HepG2 (cell line): ENCODE measurements around the gene CASZ1. TPM values are rescaled to one million over a fixed set of nuclear protein-coding genes. Genes with fewer than 3 reads are reported as not detected.
A peak's percentile ranks its signal among the peaks of the same experiment; 100 is the strongest.

Source experiments
- BCL6 ChIP-seq: IDR thresholded peaks from 2 replicates; pipeline ENCODE4 v1.6.1; 2016; ENCODE audit warnings: missing genetic modification reagents, missing compliant biosample characterization
- HMG20B ChIP-seq: conservative IDR thresholded peaks from 2 replicates; pipeline ENCODE4 v1.6.1; 2016; ENCODE audit warnings: missing genetic modification reagents, missing compliant biosample characterization
- HNRNPL ChIP-seq: fragments of 200-400 bp; formaldehyde crosslinking; IDR thresholded peaks from 2 replicates; pipeline ENCODE4 v1.6.1; 2017; ENCODE audit warnings: mild to moderate bottlenecking, low read depth, low read length
- MTF2 ChIP-seq: sonication (generic); formaldehyde crosslinking; IDR thresholded peaks from 2 replicates; pipeline ENCODE4 v1.5.0; 2020; ENCODE audit warnings: missing genetic modification reagents, borderline replicate concordance
- PLRG1 ChIP-seq: fragments of 450-650 bp; conservative IDR thresholded peaks from 2 replicates; pipeline ENCODE4 v1.6.1; 2016
- PRDM10 ChIP-seq: sonication (generic); formaldehyde crosslinking; IDR thresholded peaks from 2 replicates; pipeline ENCODE4 v1.4.0; 2020; ENCODE audit warnings: low read depth, missing genetic modification reagents
- SP5 ChIP-seq: IDR thresholded peaks from 2 replicates; pipeline ENCODE4 v1.6.1; 2016; ENCODE audit warnings: low read depth, borderline replicate concordance
- TFAP4 ChIP-seq: sonication (generic); IDR thresholded peaks from 2 replicates; pipeline ENCODE4 v1.6.1; 2016; ENCODE audit warnings: low read depth, borderline replicate concordance
- ZBTB26 ChIP-seq: IDR thresholded peaks from 2 replicates; pipeline ENCODE4 v1.6.1; 2016; ENCODE audit warnings: missing compliant biosample characterization, missing genetic modification reagents, borderline replicate concordance
- ZFP36L2 ChIP-seq: sonication (generic); formaldehyde crosslinking; IDR thresholded peaks from 2 replicates; pipeline ENCODE4 v1.4.0; 2020; ENCODE audit warnings: missing genetic modification reagents
- ZMYM4 ChIP-seq: sonication (generic); formaldehyde crosslinking; IDR thresholded peaks from 2 replicates; pipeline ENCODE4 v1.8.1; 2023; ENCODE audit warnings: mild to moderate bottlenecking, missing genetic modification reagents
- ZNF451 ChIP-seq: sonication (generic); formaldehyde crosslinking; IDR thresholded peaks from 2 replicates; pipeline ENCODE4 v1.5.0; 2020; ENCODE audit warnings: mild to moderate bottlenecking, missing genetic modification reagents
- ZNF546 ChIP-seq: sonication (generic); formaldehyde crosslinking; conservative IDR thresholded peaks from 2 replicates; pipeline ENCODE4 v1.8.1; 2023; ENCODE audit warnings: mild to moderate bottlenecking, missing genetic modification reagents
- polyA plus RNA-seq, 8 experiments: library from polyadenylated mRNA; depleted of rRNA in 3 of 8; stranded (reverse) in 7 of 8; unstranded in 1 of 8; fragments of >200 nt; fragmentation: Illumina TruSeq in 4 of 8; extraction: Trizol in 4 of 8; gene quantifications; 2 replicates each; pipeline versions ENCODE4 v1.2.1 to v1.2.3, GENCODE V29; 2011 to 2016; ENCODE audit warnings: low read depth in 4 of 8, missing spikeins in 1 of 8, mixed read lengths in 1 of 8; ENCODE audit not compliant: insufficient read depth in 1 of 8
- total RNA-seq, 5 experiments: library from RNA; depleted of rRNA; stranded (reverse); fragments of >200 nt; fragmentation: Illumina TruSeq; extraction: Trizol; gene quantifications; 2 replicates each; pipeline ENCODE4 v1.2.3, GENCODE V29; 2016; ENCODE audit warnings: low read depth in 1 of 5
- TF ChIP-seq, protein P1 (sequence below): sonication (generic); formaldehyde crosslinking; IDR thresholded peaks from 2 replicates; pipeline ENCODE4; 2020; ENCODE audit warnings: missing genetic modification reagents, mild to moderate bottlenecking, borderline replicate concordance
- TF ChIP-seq, protein P2 (sequence below): sonication (generic); formaldehyde crosslinking; IDR thresholded peaks from 2 replicates; pipeline ENCODE4 v1.4.0; 2020; ENCODE audit warnings: missing genetic modification reagents, borderline replicate concordance

The CASZ1 gene
- total and polyA plus RNA-seq, 2 of the 13 experiments (the other 11 are each of a cell fraction or from before 2014, with no cell fraction given), result 1.9 to 3.7 TPM

GRCh38 chr1:10681296-10682107 lies 114.9 kb downstream of the CASZ1 start (continued):
- TF ChIP-seq PRDM10 (CRISPR knock-in tag), result peak; percentile 69; the same call in 1 of the 2 replicates
- TF ChIP-seq ZNF546 (CRISPR knock-in tag), result no peak
- TF ChIP-seq SP5 (CRISPR knock-in tag), result no peak
- TF ChIP-seq BCL6, result peak; percentile 29; the same call in 1 of the 2 replicates
- TF ChIP-seq HMG20B (CRISPR knock-in tag), result 0 out of 2 replicates have a peak, but pooled peaks have one; percentile 18
- TF ChIP-seq HNRNPL, result peak; percentile 53; the same call in 1 of the 2 replicates
- TF ChIP-seq, protein P1, sequence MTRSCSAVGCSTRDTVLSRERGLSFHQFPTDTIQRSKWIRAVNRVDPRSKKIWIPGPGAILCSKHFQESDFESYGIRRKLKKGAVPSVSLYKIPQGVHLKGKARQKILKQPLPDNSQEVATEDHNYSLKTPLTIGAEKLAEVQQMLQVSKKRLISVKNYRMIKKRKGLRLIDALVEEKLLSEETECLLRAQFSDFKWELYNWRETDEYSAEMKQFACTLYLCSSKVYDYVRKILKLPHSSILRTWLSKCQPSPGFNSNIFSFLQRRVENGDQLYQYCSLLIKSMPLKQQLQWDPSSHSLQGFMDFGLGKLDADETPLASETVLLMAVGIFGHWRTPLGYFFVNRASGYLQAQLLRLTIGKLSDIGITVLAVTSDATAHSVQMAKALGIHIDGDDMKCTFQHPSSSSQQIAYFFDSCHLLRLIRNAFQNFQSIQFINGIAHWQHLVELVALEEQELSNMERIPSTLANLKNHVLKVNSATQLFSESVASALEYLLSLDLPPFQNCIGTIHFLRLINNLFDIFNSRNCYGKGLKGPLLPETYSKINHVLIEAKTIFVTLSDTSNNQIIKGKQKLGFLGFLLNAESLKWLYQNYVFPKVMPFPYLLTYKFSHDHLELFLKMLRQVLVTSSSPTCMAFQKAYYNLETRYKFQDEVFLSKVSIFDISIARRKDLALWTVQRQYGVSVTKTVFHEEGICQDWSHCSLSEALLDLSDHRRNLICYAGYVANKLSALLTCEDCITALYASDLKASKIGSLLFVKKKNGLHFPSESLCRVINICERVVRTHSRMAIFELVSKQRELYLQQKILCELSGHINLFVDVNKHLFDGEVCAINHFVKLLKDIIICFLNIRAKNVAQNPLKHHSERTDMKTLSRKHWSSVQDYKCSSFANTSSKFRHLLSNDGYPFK (CRISPR knock-in tag), result no peak
- no peak for TF ChIP-seq MTF2 (CRISPR knock-in tag)
- peak; percentile 35; the same call in 1 of the 2 replicates for TF ChIP-seq TFAP4
- TF ChIP-seq ZNF451 (CRISPR knock-in tag), result peak; percentile 24; the same call in 1 of the 2 replicates
- no peak for TF ChIP-seq PLRG1
- peak; percentile 19; the same call in 1 of the 2 replicates for TF ChIP-seq ZMYM4 (CRISPR knock-in tag)
- TF ChIP-seq, protein P2, sequence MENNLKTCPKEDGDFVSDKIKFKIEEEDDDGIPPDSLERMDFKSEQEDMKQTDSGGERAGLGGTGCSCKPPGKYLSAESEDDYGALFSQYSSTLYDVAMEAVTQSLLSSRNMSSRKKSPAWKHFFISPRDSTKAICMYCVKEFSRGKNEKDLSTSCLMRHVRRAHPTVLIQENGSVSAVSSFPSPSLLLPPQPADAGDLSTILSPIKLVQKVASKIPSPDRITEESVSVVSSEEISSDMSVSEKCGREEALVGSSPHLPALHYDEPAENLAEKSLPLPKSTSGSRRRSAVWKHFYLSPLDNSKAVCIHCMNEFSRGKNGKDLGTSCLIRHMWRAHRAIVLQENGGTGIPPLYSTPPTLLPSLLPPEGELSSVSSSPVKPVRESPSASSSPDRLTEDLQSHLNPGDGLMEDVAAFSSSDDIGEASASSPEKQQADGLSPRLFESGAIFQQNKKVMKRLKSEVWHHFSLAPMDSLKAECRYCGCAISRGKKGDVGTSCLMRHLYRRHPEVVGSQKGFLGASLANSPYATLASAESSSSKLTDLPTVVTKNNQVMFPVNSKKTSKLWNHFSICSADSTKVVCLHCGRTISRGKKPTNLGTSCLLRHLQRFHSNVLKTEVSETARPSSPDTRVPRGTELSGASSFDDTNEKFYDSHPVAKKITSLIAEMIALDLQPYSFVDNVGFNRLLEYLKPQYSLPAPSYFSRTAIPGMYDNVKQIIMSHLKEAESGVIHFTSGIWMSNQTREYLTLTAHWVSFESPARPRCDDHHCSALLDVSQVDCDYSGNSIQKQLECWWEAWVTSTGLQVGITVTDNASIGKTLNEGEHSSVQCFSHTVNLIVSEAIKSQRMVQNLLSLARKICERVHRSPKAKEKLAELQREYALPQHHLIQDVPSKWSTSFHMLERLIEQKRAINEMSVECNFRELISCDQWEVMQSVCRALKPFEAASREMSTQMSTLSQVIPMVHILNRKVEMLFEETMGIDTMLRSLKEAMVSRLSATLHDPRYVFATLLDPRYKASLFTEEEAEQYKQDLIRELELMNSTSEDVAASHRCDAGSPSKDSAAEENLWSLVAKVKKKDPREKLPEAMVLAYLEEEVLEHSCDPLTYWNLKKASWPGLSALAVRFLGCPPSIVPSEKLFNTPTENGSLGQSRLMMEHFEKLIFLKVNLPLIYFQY, result peak; percentile 29; the same call in 1 of the 2 replicates
- no peak for TF ChIP-seq ZFP36L2 (CRISPR knock-in tag)
- peak; percentile 94 for TF ChIP-seq ZBTB26 (CRISPR knock-in tag)
